Measurements from ENCODE around the gene NADK. TPM values are rescaled to one million over a fixed set of nuclear protein-coding genes. Genes with fewer than 3 reads are reported as not detected.

NADK gene
- total and polyA plus RNA-seq, 10 of the 15 experiments (the other 5 are each of a cell fraction or from before 2014, with no cell fraction given) = 1.1 to 93.2 (median 46.9) TPM

- TF ChIP-seq BHLHE40 (IDR thresholded peaks at IDR 0.05; ENCODE audit: borderline replicate concordance in 1 of 2, low read depth in 2 of 2, low read length in 1 of 2) (peak; percentile 65 to 70; a peak in 3 of 4 replicates), CBX5 (IDR thresholded peaks at IDR 0.05; ENCODE audit: low read depth) (no peak), TCF3 (IDR thresholded peaks at IDR 0.05; ENCODE audit: borderline replicate concordance, insufficient read depth, low read depth, low read length) (0 out of 2 replicates have a peak, but pooled peaks have one; percentile 1), CHD1 (IDR thresholded peaks at IDR 0.05; ENCODE audit: low read depth, low read length) (no peak), RBBP5 (conservative IDR thresholded peaks at IDR 0.05) (no peak), ATF7 (IDR thresholded peaks at IDR 0.05; ENCODE audit: low read depth) (peak; percentile 68; the same call in 1 of the 2 replicates), RCOR1 (conservative IDR thresholded peaks at IDR 0.05; ENCODE audit: low read depth, low read length) (no peak), ZNF24 (IDR thresholded peaks at IDR 0.05) (no peak), MTA3 (IDR thresholded peaks at IDR 0.05; ENCODE audit: borderline replicate concordance, low read length) (peak; percentile 93), PAX8 (IDR thresholded peaks at IDR 0.05) (no peak), CEBPZ (IDR thresholded peaks at IDR 0.05; ENCODE audit: low read depth, low read length) (no peak), PML (IDR thresholded peaks at IDR 0.05; ENCODE audit: low read length) (0 out of 2 replicates have a peak, but pooled peaks have one; percentile 55), KDM1A (IDR thresholded peaks at IDR 0.05; ENCODE audit: borderline replicate concordance) (no peak), CREM (IDR thresholded peaks at IDR 0.05; ENCODE audit: low read depth) (peak; percentile 77), SUPT20H (IDR thresholded peaks at IDR 0.05; ENCODE audit: borderline replicate concordance, control insufficient read depth, low read depth, low read length) (no peak), NFYA (IDR thresholded peaks at IDR 0.05; ENCODE audit: borderline replicate concordance, low read depth, low read length) (no peak), FOS (IDR thresholded peaks at IDR 0.05; ENCODE audit: borderline replicate concordance, extremely low read depth, insufficient read length) (no peak), CHD4 (IDR thresholded peaks at IDR 0.05) (no peak), IRF5 (IDR thresholded peaks at IDR 0.05; ENCODE audit: borderline replicate concordance) (no peak), EED (IDR thresholded peaks at IDR 0.05; ENCODE audit: low read depth) (peak; percentile 76), MXI1 (IDR thresholded peaks at IDR 0.05; ENCODE audit: low read depth, low read length) (peak; percentile 64; the same call in 1 of the 2 replicates)
- TF ChIP-seq, protein P1, sequence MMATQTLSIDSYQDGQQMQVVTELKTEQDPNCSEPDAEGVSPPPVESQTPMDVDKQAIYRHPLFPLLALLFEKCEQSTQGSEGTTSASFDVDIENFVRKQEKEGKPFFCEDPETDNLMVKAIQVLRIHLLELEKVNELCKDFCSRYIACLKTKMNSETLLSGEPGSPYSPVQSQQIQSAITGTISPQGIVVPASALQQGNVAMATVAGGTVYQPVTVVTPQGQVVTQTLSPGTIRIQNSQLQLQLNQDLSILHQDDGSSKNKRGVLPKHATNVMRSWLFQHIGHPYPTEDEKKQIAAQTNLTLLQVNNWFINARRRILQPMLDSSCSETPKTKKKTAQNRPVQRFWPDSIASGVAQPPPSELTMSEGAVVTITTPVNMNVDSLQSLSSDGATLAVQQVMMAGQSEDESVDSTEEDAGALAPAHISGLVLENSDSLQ (IDR thresholded peaks at IDR 0.05) = peak; percentile 87
- TF ChIP-seq, protein P2, sequence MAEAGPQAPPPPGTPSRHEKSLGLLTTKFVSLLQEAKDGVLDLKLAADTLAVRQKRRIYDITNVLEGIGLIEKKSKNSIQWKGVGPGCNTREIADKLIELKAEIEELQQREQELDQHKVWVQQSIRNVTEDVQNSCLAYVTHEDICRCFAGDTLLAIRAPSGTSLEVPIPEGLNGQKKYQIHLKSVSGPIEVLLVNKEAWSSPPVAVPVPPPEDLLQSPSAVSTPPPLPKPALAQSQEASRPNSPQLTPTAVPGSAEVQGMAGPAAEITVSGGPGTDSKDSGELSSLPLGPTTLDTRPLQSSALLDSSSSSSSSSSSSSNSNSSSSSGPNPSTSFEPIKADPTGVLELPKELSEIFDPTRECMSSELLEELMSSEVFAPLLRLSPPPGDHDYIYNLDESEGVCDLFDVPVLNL (IDR thresholded peaks at IDR 0.05; ENCODE audit: low read depth, low read length) = no peak
These were observed 1.7 kb upstream of the NADK start (continued) for GRCh38 chr1:1779691-1780597.
